Neural cell (in vitro differentiated cells): ENCODE data around the gene GNG12. TPM values are rescaled to one million over a fixed set of nuclear protein-coding genes. Genes with fewer than 3 reads are reported as not detected.

ENCODE experiments used
- H2AFZ ChIP-seq: fragments of 200-600, 300-800 bp; sonication (generic), shearing (Covaris generic); 2 replicates; pipeline ENCODE4 v1.6.0; 2014; ENCODE audit warnings: low read depth, mild to moderate bottlenecking, antibody characterized with exemption, low read length, moderate library complexity
- H3F3A ChIP-seq: fragments of 200-600 bp; shearing (Covaris generic); 2 replicates; pipeline ENCODE4 v1.6.1; 2016; ENCODE audit warnings: mild to moderate bottlenecking, moderate library complexity, mixed read lengths, antibody characterized with exemption, low read length; ENCODE audit not compliant: insufficient read depth, poor library complexity, severe bottlenecking
- H3K27ac ChIP-seq: fragments of 200-600, 300-800 bp; sonication (generic), shearing (Covaris generic); 2 replicates; pipeline ENCODE4 v1.5.1; 2014; ENCODE audit warnings: mild to moderate bottlenecking, low read length, moderate library complexity
- H3K27me3 ChIP-seq: fragments of 300-800, 200-600 bp; sonication (generic), shearing (Covaris generic); 2 replicates; pipeline ENCODE4 v1.6.0; 2014; ENCODE audit warnings: mild to moderate bottlenecking, low read depth, low read length, moderate library complexity; ENCODE audit not compliant: insufficient read depth
- H3K36me3 ChIP-seq: fragments of 300-800, 200-600 bp; sonication (generic), shearing (Covaris generic); 2 replicates; pipeline ENCODE4 v1.5.1; 2014; ENCODE audit warnings: mild to moderate bottlenecking, antibody characterized with exemption, low read length, moderate library complexity; ENCODE audit not compliant: insufficient read depth
- H3K4me2 ChIP-seq: fragments of 300-800, 200-600 bp; sonication (generic), shearing (Covaris generic); 2 replicates; pipeline ENCODE4 v1.6.0; 2014; ENCODE audit warnings: mild to moderate bottlenecking, low read length
- H3K4me3 ChIP-seq: fragments of 300-800, 200-600 bp; sonication (generic), shearing (Covaris generic); 2 replicates; pipeline ENCODE4 v1.5.1; 2014; ENCODE audit warnings: mild to moderate bottlenecking, low read length, moderate library complexity
- H3K79me2 ChIP-seq: fragments of 200-600 bp; shearing (Covaris generic); replicated peaks from 2 replicates; pipeline ENCODE4 v1.6.0; 2014; ENCODE audit warnings: mild to moderate bottlenecking, low read length, moderate library complexity; ENCODE audit not compliant: insufficient read depth
- H3K9ac ChIP-seq: fragments of 300-800, 200-600 bp; sonication (generic), shearing (Covaris generic); 2 replicates; pipeline ENCODE4 v1.6.1; 2016; ENCODE audit warnings: mild to moderate bottlenecking, low read length, mixed read lengths
- H3K9me2 ChIP-seq: fragments of 200-600 bp; shearing (Covaris generic); 2 replicates; pipeline ENCODE4 v1.6.1; 2016; ENCODE audit warnings: mild to moderate bottlenecking, low read length, mixed read lengths; ENCODE audit not compliant: insufficient read depth
- H3K9me3 ChIP-seq: fragments of 200-600, 300-800 bp; sonication (generic), shearing (Covaris generic); 2 replicates; pipeline ENCODE4 v1.6.1; 2016; ENCODE audit warnings: mild to moderate bottlenecking, mixed run types, low read length, moderate library complexity, mixed read lengths
- H4K20me1 ChIP-seq: fragments of 200-600 bp; shearing (Covaris generic); 2 replicates; pipeline ENCODE4 v1.6.1; 2016; ENCODE audit warnings: mild to moderate bottlenecking, mixed run types; ENCODE audit not compliant: insufficient read depth
- CTCF ChIP-seq: fragments of 450-650 bp; IDR thresholded peaks from 2 replicates; pipeline ENCODE4 v1.5.1; 2014; ENCODE audit warnings: antibody characterized with exemption, mild to moderate bottlenecking, moderate library complexity; ENCODE audit not compliant: poor library complexity, severe bottlenecking
- EP300 ChIP-seq: fragments of 450-650 bp; conservative IDR thresholded peaks from 2 replicates; pipeline ENCODE4 v1.6.1; 2014; ENCODE audit warnings: antibody characterized with exemption, mild to moderate bottlenecking, moderate library complexity; ENCODE audit not compliant: poor library complexity, severe bottlenecking
- EZH2 ChIP-seq: fragments of 200-600, 300-800 bp; shearing (Covaris generic), sonication (generic); IDR thresholded peaks from 2 replicates; pipeline ENCODE4 v1.6.1; 2014; ENCODE audit warnings: antibody characterized with exemption, low read length, borderline replicate concordance, mild to moderate bottlenecking; ENCODE audit not compliant: insufficient read depth, poor library complexity, severe bottlenecking
- MXI1 ChIP-seq: fragments of 450-650 bp; conservative IDR thresholded peaks from 2 replicates; pipeline ENCODE4 v1.6.1; 2014; ENCODE audit warnings: antibody characterized with exemption, mild to moderate bottlenecking; ENCODE audit not compliant: poor library complexity, severe bottlenecking
- POLR2AphosphoS5 ChIP-seq: IDR thresholded peaks from 2 replicates; pipeline ENCODE4 v1.6.1; 2012
- RAD21 ChIP-seq: fragments of 450-650 bp; conservative IDR thresholded peaks from 2 replicates; pipeline ENCODE4 v1.6.1; 2014; ENCODE audit warnings: antibody characterized with exemption, mild to moderate bottlenecking, moderate library complexity
- REST ChIP-seq: IDR thresholded peaks from 2 replicates; pipeline ENCODE4 v1.6.1; 2012; ENCODE audit warnings: borderline replicate concordance
- SMC3 ChIP-seq: fragments of 450-650 bp; conservative IDR thresholded peaks from 2 replicates; pipeline ENCODE4 v1.6.1; 2014; ENCODE audit warnings: antibody characterized with exemption, mild to moderate bottlenecking, moderate library complexity; ENCODE audit not compliant: poor library complexity
- TAF1 ChIP-seq: IDR thresholded peaks from 2 replicates; pipeline ENCODE4 v1.6.1; 2012; ENCODE audit warnings: low read depth
- polyA plus RNA-seq: library from polyadenylated mRNA; depleted of rRNA; stranded (reverse); fragments of >200 nt; gene quantifications from 2 replicates; pipeline ENCODE4 v1.2.3, GENCODE V29; 2014

GNG12 gene
- polyA plus RNA-seq, 1 donor from 2014 or later: 0.35 TPM

GRCh38 chr1:67803380-67804279 lies 29.6 kb downstream of the GNG12 start:
- no peak overlapping the region for H3K27ac ChIP-seq
- no peaks in the 10 kb centered on the region for H4K20me1 ChIP-seq
- no peaks in the 10 kb centered on the region for H3K79me2 ChIP-seq
- no peak overlapping the region for H2AFZ ChIP-seq
- no peaks in the 10 kb centered on the region for H3F3A ChIP-seq
- no peak overlapping the region for H3K4me2 ChIP-seq
- H3K4me3 ChIP-seq: no peak overlapping the region
- H3K9ac ChIP-seq: no peak overlapping the region
- H3K27me3 ChIP-seq: no peaks in the 10 kb centered on the region
- H3K9me2 ChIP-seq: no peaks in the 10 kb centered on the region
- no peaks in the 10 kb centered on the region for H3K9me3 ChIP-seq
- H3K36me3 ChIP-seq: no peaks in the 10 kb centered on the region
- TF ChIP-seq EP300: no peak
- TF ChIP-seq REST: no peak
- TF ChIP-seq MXI1: no peak
- no peak for TF ChIP-seq CTCF

- no peak overlapping the region for H3K4me2 ChIP-seq
- TF ChIP-seq CTCF (no peak), SMC3 (no peak), REST (no peak), POLR2AphosphoS5 (no peak), EZH2 (no peak), RAD21 (no peak), MXI1 (no peak), TAF1 (no peak), EP300 (no peak)
- H4K20me1 ChIP-seq: no peaks in the 10 kb centered on the region
Measured at GRCh38 chr1:67802565-67802964, 30.7 kb downstream of the GNG12 start.

More at GRCh38 chr1:67802565-67802964, 30.7 kb downstream of the GNG12 start:
- Histone ChIP-seq H3K36me3 (no peaks in the 10 kb centered on the region), H3K9me3 (no peaks in the 10 kb centered on the region), H3K9ac (no peak overlapping the region), H3K4me3 (no peak overlapping the region), H2AFZ (no peak overlapping the region), H3K27me3 (no peaks in the 10 kb centered on the region), H3K9me2 (no peaks in the 10 kb centered on the region), H3F3A (no peaks in the 10 kb centered on the region), H3K79me2 (no peaks in the 10 kb centered on the region), H3K27ac (no peak overlapping the region)
